A172 (cell line): ENCODE data around the gene NRG4. TPM values are rescaled to one million over a fixed set of nuclear protein-coding genes. Genes with fewer than 3 reads are reported as not detected.
"Not testable (repeated sequence)": the region's sequence is repeated elsewhere in the genome, so short reads cannot be mapped to it uniquely, and the experiment has no call there.

Experiments
- DNase-seq: peaks from one replicate; pipeline ENCODE4 v3.0.0-alpha.2; 2015; ENCODE audit warnings: low spot score
- total RNA-seq: library from RNA; depleted of rRNA; stranded (reverse); fragments of >200 nt; shearing (Covaris generic); gene quantifications from 2 replicates; pipeline ENCODE4 v1.2.3, GENCODE V29; 2014

The NRG4 gene
- total RNA-seq, 1 experiment from 2014 or later: not detected

- no peak for DNase-seq
Observed at GRCh38 chr15:75994220-75994619, 18.0 kb downstream of the NRG4 start.

- no peak for DNase-seq
Observed at GRCh38 chr15:75992897-75993296, 19.3 kb downstream of the NRG4 start.

GRCh38 chr15:75989875-75990274 lies 22.3 kb downstream of the NRG4 start:
- DNase-seq: no peak

- no peak for DNase-seq
Observed at GRCh38 chr15:75989045-75989444, 23.2 kb downstream of the NRG4 start.

GRCh38 chr15:75985971-75986370 lies 26.3 kb downstream of the NRG4 start:
- DNase-seq: no peak

- DNase-seq: not testable (repeated sequence)
Observed at GRCh38 chr15:75984706-75985105, 27.5 kb downstream of the NRG4 start.

GRCh38 chr15:75982468-75982867 lies 29.8 kb downstream of the NRG4 start:
- DNase-seq: no peak

- DNase-seq: no peak
Observed at GRCh38 chr15:75981149-75981815, 30.9 kb downstream of the NRG4 start.

- DNase-seq: not testable (repeated sequence)
Observed at GRCh38 chr15:75976766-75977165, 35.5 kb downstream of the NRG4 start.

- DNase-seq: no peak
Observed at GRCh38 chr15:75966073-75966472, 46.2 kb downstream of the NRG4 start.

- no peak for DNase-seq
Observed at GRCh38 chr15:75961331-75961730, 50.9 kb downstream of the NRG4 start.

GRCh38 chr15:75955720-75956119 lies 56.5 kb downstream of the NRG4 start:
- DNase-seq: no peak

GRCh38 chr15:75952525-75952924 lies 59.7 kb downstream of the NRG4 start:
- no peak for DNase-seq

GRCh38 chr15:75948761-75949296 lies 63.4 kb downstream of the NRG4 start:
- DNase-seq: no peak

GRCh38 chr15:75947092-75947491 lies 65.1 kb downstream of the NRG4 start:
- DNase-seq: peak; percentile 56

- no peak for DNase-seq
Observed at GRCh38 chr15:75945953-75946352, 66.3 kb downstream of the NRG4 start.

GRCh38 chr15:75943713-75944215 lies 68.5 kb downstream of the NRG4 start:
- no peak for DNase-seq

GRCh38 chr15:75943246-75943645 lies 69.0 kb downstream of the NRG4 start:
- no peak for DNase-seq

- DNase-seq: no peak
Observed at GRCh38 chr15:75942464-75942863, 69.8 kb downstream of the NRG4 start.

- no peak for DNase-seq
Observed at GRCh38 chr15:75930866-75931265, 81.4 kb downstream of the NRG4 start.

GRCh38 chr15:75929799-75930565 lies 82.2 kb downstream of the NRG4 start:
- DNase-seq: no peak

GRCh38 chr15:75928680-75929608 lies 83.3 kb downstream of the NRG4 start:
- no peak for DNase-seq
